ENCODE data around the gene DUSP10. TPM values are rescaled to one million over a fixed set of nuclear protein-coding genes. Genes with fewer than 3 reads are reported as not detected.

DUSP10 gene
- total RNA-seq, 2 experiments from 2014 or later = 2.6 to 4.4 TPM

- no peaks in the 10 kb centered on the region for H3K36me3 ChIP-seq (ENCODE audit: insufficient read depth, low read length)
- no peak overlapping the region for H3K4me3 ChIP-seq (ENCODE audit: low read depth, low read length, poor library complexity, severe bottlenecking)
- TF ChIP-seq EZH2phosphoT487 (IDR thresholded peaks at IDR 0.05; ENCODE audit: borderline replicate concordance, low read depth, low read length) (no peak), CTCF (conservative IDR thresholded peaks at IDR 0.05; ENCODE audit: low read length) (no peak)
- ChIA-PET POLR2A (interaction anchor here (0.6 to 0.9 kb wide), 8 partner anchors 8 to 1033 kb away, joined by 3 to 4 read pairs (median 3); partner anchors contain the start of gene DUSP10), CTCF (ENCODE audit: unreplicated experiment) (no interaction called here)
- H3K9me3 ChIP-seq (ENCODE audit: low read length) = no peaks in the 10 kb centered on the region
- H4K20me1 ChIP-seq (ENCODE audit: insufficient read depth, low read length) = no peaks in the 10 kb centered on the region
- no peak overlapping the region for H3K27ac ChIP-seq (ENCODE audit: low read depth, low read length, poor library complexity, severe bottlenecking)
- H3K9me2 ChIP-seq (ENCODE audit: insufficient read depth, low read length) = no peaks in the 10 kb centered on the region
- no peak for DNase-seq (ENCODE audit: low spot score)
- no peak overlapping the region for H3K4me2 ChIP-seq (ENCODE audit: low read length)
- intact Hi-C loops (cut with micrococcal nuclease; ENCODE audit: unreplicated experiment) = no loop called here
- H3K79me2 ChIP-seq (ENCODE audit: insufficient read depth, low read depth, low read length) = no peaks in the 10 kb centered on the region
- BruUV-seq (replicated peaks) = no TSS peak
- no peak overlapping the region for H2AFZ ChIP-seq (ENCODE audit: low read length)
- no peaks in the 10 kb centered on the region for H3K4me1 ChIP-seq (ENCODE audit: insufficient read depth, low read length, poor library complexity, severe bottlenecking)
Measured at GRCh38 chr1:221729771-221730330, 12.0 kb downstream of the DUSP10 start.

GRCh38 chr1:221728037-221728505 lies 13.8 kb downstream of the DUSP10 start:
- Histone ChIP-seq H3K27ac (ENCODE audit: low read depth, low read length, poor library complexity, severe bottlenecking) (no peak overlapping the region), H3K36me3 (ENCODE audit: insufficient read depth, low read length) (no peaks in the 10 kb centered on the region), H3K4me1 (ENCODE audit: insufficient read depth, low read length, poor library complexity, severe bottlenecking) (no peaks in the 10 kb centered on the region), H3K4me3 (ENCODE audit: low read depth, low read length, poor library complexity, severe bottlenecking) (no peak overlapping the region), H3K9me3 (ENCODE audit: low read length) (no peaks in the 10 kb centered on the region), H4K20me1 (ENCODE audit: insufficient read depth, low read length) (no peaks in the 10 kb centered on the region), H3K4me2 (ENCODE audit: low read length) (no peak overlapping the region), H2AFZ (ENCODE audit: low read length) (no peak overlapping the region), H3K9me2 (ENCODE audit: insufficient read depth, low read length) (no peaks in the 10 kb centered on the region), H3K79me2 (ENCODE audit: insufficient read depth, low read depth, low read length) (no peaks in the 10 kb centered on the region)
- ChIA-PET POLR2A (interaction anchor here (0.5 to 1.2 kb wide), 2 partner anchors 21 to 222 kb away, joined by 3 read pairs; no protein-coding TSS in a partner anchor), CTCF (ENCODE audit: unreplicated experiment) (no interaction called here)
- intact Hi-C loops (cut with micrococcal nuclease; ENCODE audit: unreplicated experiment) = no loop called here
- BruUV-seq (replicated peaks) = no TSS peak
- DNase-seq (ENCODE audit: low spot score) = no peak
- TF ChIP-seq CTCF (conservative IDR thresholded peaks at IDR 0.05; ENCODE audit: low read length) = no peak
- no peak for TF ChIP-seq EZH2phosphoT487 (IDR thresholded peaks at IDR 0.05; ENCODE audit: borderline replicate concordance, low read depth, low read length)

Data from OCI-LY7 (cell line).